KBM-7 (cell line): ENCODE data around the gene PCMT1.
"Not testable (repeated sequence)": the region's sequence is repeated elsewhere in the genome, so short reads cannot be mapped to it uniquely, and the experiment has no call there.

Source experiments
- DNase-seq: peaks from one replicate; pipeline ENCODE4 v3.0.0-alpha.2; 2015
- in situ Hi-C: fragments of 300-500 bp; cut with MboI; formaldehyde crosslinking; loops from 2 replicates; pipeline ENCODE4 v1.14.3; 2020; ENCODE audit warnings: low sequenced_read_pairs, low pct_unique_long_range_greater_than_20kb, mixed read lengths

PCMT1 gene

GRCh38 chr6:149782337-149782736 lies 32.8 kb downstream of the PCMT1 start:
- no peak for DNase-seq
- in situ Hi-C loops: no loop called here

- no peak for DNase-seq
- in situ Hi-C loops: no loop called here
Measured at GRCh38 chr6:149783551-149783950, 34.0 kb downstream of the PCMT1 start.

GRCh38 chr6:149806127-149806526 lies 56.6 kb downstream of the PCMT1 start:
- peak; percentile 55 for DNase-seq
- in situ Hi-C loops: no loop called here

GRCh38 chr6:149809798-149810197 lies 60.3 kb downstream of the PCMT1 start:
- in situ Hi-C loops: no loop called here
- no peak for DNase-seq

GRCh38 chr6:149813351-149813750 lies 63.8 kb downstream of the PCMT1 start:
- in situ Hi-C loops: no loop called here

GRCh38 chr6:149815788-149816187 lies 66.2 kb downstream of the PCMT1 start:
- DNase-seq: no peak
- in situ Hi-C loops: no loop called here

More at GRCh38 chr6:149813351-149813750, 63.8 kb downstream of the PCMT1 start:
- DNase-seq: no peak

- no peak for DNase-seq
- in situ Hi-C loops: no loop called here
Measured at GRCh38 chr6:149820506-149820905, 71.0 kb downstream of the PCMT1 start.

- in situ Hi-C loops: no loop called here
- DNase-seq: no peak
Measured at GRCh38 chr6:149821492-149821891, 72.0 kb downstream of the PCMT1 start.

- no peak for DNase-seq
- in situ Hi-C loops: no loop called here
Measured at GRCh38 chr6:149823013-149823412, 73.5 kb downstream of the PCMT1 start.

GRCh38 chr6:149825292-149825691 lies 75.8 kb downstream of the PCMT1 start:
- no peak for DNase-seq
- in situ Hi-C loops: no loop called here

- no peak for DNase-seq
- in situ Hi-C loops: no loop called here
Measured at GRCh38 chr6:149830731-149831307, 81.3 kb downstream of the PCMT1 start.

- in situ Hi-C loops: no loop called here
- DNase-seq: no peak
Measured at GRCh38 chr6:149831308-149831820, 81.8 kb downstream of the PCMT1 start.

- in situ Hi-C loops: no loop called here
Measured at GRCh38 chr6:149833651-149834050, 84.1 kb downstream of the PCMT1 start.

GRCh38 chr6:149834513-149835481 lies 85.3 kb downstream of the PCMT1 start:
- in situ Hi-C loops: no loop called here
- peak; percentile 92 for DNase-seq

More at GRCh38 chr6:149833651-149834050, 84.1 kb downstream of the PCMT1 start:
- no peak for DNase-seq

GRCh38 chr6:149840345-149841075 lies 91.0 kb downstream of the PCMT1 start:
- in situ Hi-C loops: no loop called here
- peak; percentile 43 for DNase-seq

- in situ Hi-C loops: no loop called here
- DNase-seq: no peak
Measured at GRCh38 chr6:149842331-149842730, 92.8 kb downstream of the PCMT1 start.

GRCh38 chr6:149843051-149843633 lies 93.6 kb downstream of the PCMT1 start:
- DNase-seq: no peak
- in situ Hi-C loops: no loop called here

- DNase-seq, in situ Hi-C loops: not testable (repeated sequence)
Measured at GRCh38 chr6:149844036-149844435, 94.5 kb downstream of the PCMT1 start.

GRCh38 chr6:149844480-149844879 lies 94.9 kb downstream of the PCMT1 start:
- in situ Hi-C loops: no loop called here
- DNase-seq: no peak
